H9 (cell line): ENCODE measurements around the gene RABGAP1L. TPM values are rescaled to one million over a fixed set of nuclear protein-coding genes. Genes with fewer than 3 reads are reported as not detected.

Experiments
- DNase-seq: peaks from one replicate; pipeline ENCODE4 v3.0.0-alpha.2; 2017
- H2AFZ ChIP-seq: one replicate; pipeline ENCODE4 v1.6.1; 2013; ENCODE audit warnings: mild to moderate bottlenecking, low read length, control low read depth, moderate library complexity
- H2AK5ac ChIP-seq: 2 replicates; pipeline ENCODE4 v1.6.1; 2013; ENCODE audit warnings: low read length, control low read depth, mixed read lengths; ENCODE audit not compliant: insufficient read length
- H2BK120ac ChIP-seq: one replicate; pipeline ENCODE4 v1.6.1; 2013; ENCODE audit warnings: low read depth, mild to moderate bottlenecking, low read length, control low read depth, inconsistent platforms; ENCODE audit not compliant: poor library complexity, severe bottlenecking
- H2BK12ac ChIP-seq: 2 replicates; pipeline ENCODE4 v1.6.1; 2013; ENCODE audit warnings: low read length, control low read depth, mixed read lengths, low read depth; ENCODE audit not compliant: insufficient read length
- H2BK15ac ChIP-seq: 2 replicates; pipeline ENCODE4 v1.6.1; 2013; ENCODE audit warnings: low read depth, low read length, control low read depth
- H2BK20ac ChIP-seq: one replicate; pipeline ENCODE4 v1.6.1; 2013; ENCODE audit warnings: low read depth, mild to moderate bottlenecking, low read length, control low read depth, inconsistent platforms; ENCODE audit not compliant: poor library complexity, severe bottlenecking
- H2BK5ac ChIP-seq: 2 replicates; pipeline ENCODE4 v1.6.1; 2013; ENCODE audit warnings: low read length, control low read depth, mixed read lengths; ENCODE audit not compliant: insufficient read length
- H3K14ac ChIP-seq: 2 replicates; pipeline ENCODE4 v1.6.1; 2013; ENCODE audit warnings: low read length, control low read depth; ENCODE audit not compliant: insufficient read depth
- H3K18ac ChIP-seq: 2 replicates; pipeline ENCODE4 v1.6.1; 2013; ENCODE audit warnings: low read depth, mild to moderate bottlenecking, mixed read lengths, low read length, control low read depth; ENCODE audit not compliant: insufficient read length
- H3K23ac ChIP-seq: 2 replicates; pipeline ENCODE4 v1.6.1; 2013; ENCODE audit warnings: low read length, control low read depth, mixed read lengths, low read depth; ENCODE audit not compliant: insufficient read length
- H3K23me2 ChIP-seq: 2 replicates; pipeline ENCODE4 v1.6.1; 2013; ENCODE audit warnings: low read depth, mild to moderate bottlenecking, mixed read lengths, low read length, control low read depth; ENCODE audit not compliant: insufficient read length, poor library complexity, severe bottlenecking
- H3K27ac ChIP-seq: 2 replicates; pipeline ENCODE4 v1.5.1; 2013; ENCODE audit warnings: low read length, control low read depth, mixed read lengths, low read depth; ENCODE audit not compliant: insufficient read length
- H3K27me3 ChIP-seq: 2 replicates; pipeline ENCODE4 v1.6.1; 2013; ENCODE audit warnings: low read length, control low read depth, inconsistent platforms; ENCODE audit not compliant: insufficient read depth
- H3K4ac ChIP-seq: 2 replicates; pipeline ENCODE4 v1.6.1; 2013; ENCODE audit warnings: low read depth, mild to moderate bottlenecking, control low read depth, inconsistent platforms, low read length, moderate library complexity
- H3K4me1 ChIP-seq: 2 replicates; pipeline ENCODE4 v1.6.1; 2013; ENCODE audit warnings: low read length, control low read depth, inconsistent platforms; ENCODE audit not compliant: insufficient read depth
- H3K4me2 ChIP-seq: 2 replicates; pipeline ENCODE4 v1.6.1; 2013; ENCODE audit warnings: low read length, control low read depth, mixed read lengths; ENCODE audit not compliant: insufficient read length, insufficient read depth
- H3K56ac ChIP-seq: 2 replicates; pipeline ENCODE4 v1.6.1; 2013; ENCODE audit warnings: low read depth, mild to moderate bottlenecking, mixed read lengths, low read length, control low read depth; ENCODE audit not compliant: insufficient read length
- H3K79me1 ChIP-seq: 2 replicates; pipeline ENCODE4 v1.6.1; 2013; ENCODE audit warnings: low read depth, mild to moderate bottlenecking, moderate library complexity, low read length, control low read depth, inconsistent platforms; ENCODE audit not compliant: insufficient read depth, poor library complexity, severe bottlenecking
- H3K79me2 ChIP-seq: 2 replicates; pipeline ENCODE4 v1.6.1; 2013; ENCODE audit warnings: low read length, control low read depth, inconsistent platforms; ENCODE audit not compliant: insufficient read depth
- H3K9ac ChIP-seq: 2 replicates; pipeline ENCODE4 v1.6.1; 2013; ENCODE audit warnings: low read length, control low read depth, mixed read lengths; ENCODE audit not compliant: insufficient read length; ENCODE audit errors: extremely low read depth
- H3K9me3 ChIP-seq: one replicate; pipeline ENCODE4 v1.6.1; 2013; ENCODE audit warnings: low read depth, low read length, inconsistent platforms; ENCODE audit not compliant: control insufficient read depth
- H3T11ph ChIP-seq: one replicate; pipeline ENCODE4 v1.6.1; 2013; ENCODE audit warnings: mild to moderate bottlenecking, low read length, control low read depth, inconsistent platforms
- H4K20me1 ChIP-seq: one replicate; pipeline ENCODE4 v1.6.1; 2013; ENCODE audit not compliant: control insufficient read depth, insufficient read length, insufficient read depth
- H4K5ac ChIP-seq: 2 replicates; pipeline ENCODE4 v1.6.1; 2013; ENCODE audit warnings: low read depth, mild to moderate bottlenecking, mixed read lengths, low read length, control low read depth; ENCODE audit not compliant: insufficient read length
- H4K8ac ChIP-seq: replicated peaks from 2 replicates; pipeline ENCODE4 v1.6.1; 2013; ENCODE audit warnings: low read length, control low read depth, mixed read lengths, low read depth; ENCODE audit not compliant: insufficient read length
- H4K91ac ChIP-seq: 2 replicates; pipeline ENCODE4 v1.6.1; 2013; ENCODE audit warnings: low read depth, mild to moderate bottlenecking, moderate library complexity, mixed read lengths, low read length, control low read depth; ENCODE audit not compliant: insufficient read length
- H3K27ac Mint-ChIP-seq, 3 experiments: 2 replicates in 2 of 3; 3 replicates in 1 of 3; pipeline ENCODE4 v1.8.0; 2020 to 2021; ENCODE audit warnings: mixed read lengths in 3 of 3, mild to moderate bottlenecking in 1 of 3, moderate library complexity in 1 of 3
- H3K27me3 Mint-ChIP-seq: 2 replicates; pipeline ENCODE4 v1.8.0; 2021; ENCODE audit warnings: low read depth, mild to moderate bottlenecking, moderate library complexity, mixed read lengths
- H3K36me3 Mint-ChIP-seq, 3 experiments: 2 replicates in 2 of 3; 3 replicates in 1 of 3; pipeline ENCODE4 v1.8.0; 2020 to 2021; ENCODE audit warnings: low read depth in 3 of 3, mixed read lengths in 3 of 3; ENCODE audit not compliant: insufficient read depth in 1 of 3
- H3K4me1 Mint-ChIP-seq, 2 experiments: 2 replicates each; pipeline ENCODE4 v1.8.0; 2020; ENCODE audit warnings: mixed read lengths in 2 of 2
- H3K4me3 Mint-ChIP-seq, 2 experiments: 2 replicates in 1 of 2; 3 replicates in 1 of 2; pipeline ENCODE4 v1.8.0; 2020 to 2021; ENCODE audit warnings: mild to moderate bottlenecking in 2 of 2, mixed read lengths in 2 of 2, moderate library complexity in 1 of 2
- H3K9me3 Mint-ChIP-seq, 2 experiments: 2 replicates in 1 of 2; 3 replicates in 1 of 2; pipeline ENCODE4 v1.8.0; 2020; ENCODE audit warnings: mild to moderate bottlenecking in 2 of 2, mixed read lengths in 2 of 2, moderate library complexity in 1 of 2
- CTCF ChIP-seq: fragments of 200-600 bp; sonication (generic); conservative IDR thresholded peaks from 3 replicates; pipeline ENCODE4 v1.8.0; 2021; ENCODE audit warnings: antibody characterized with exemption, mild to moderate bottlenecking
- total RNA-seq: library from RNA; stranded (reverse); gene quantifications from 2 replicates; pipeline ENCODE4 v1.2.1, GENCODE V29; 2021

RABGAP1L gene
- total RNA-seq, 1 experiment from 2014 or later, result 147 TPM

- Histone ChIP-seq H4K20me1 (no peaks in the 10 kb centered on the region), H3K9ac (no peak overlapping the region), H3K79me2 (no peaks in the 10 kb centered on the region), H4K91ac (no peak overlapping the region), H3K23ac (no peak overlapping the region), H2BK20ac (no peak overlapping the region), H3K4ac (no peak overlapping the region), H2BK120ac (no peak overlapping the region), H2BK12ac (no peak overlapping the region), H3K56ac (no peak overlapping the region), H2AFZ (no peak overlapping the region), H3K18ac (no peak overlapping the region), H2BK15ac (no peak overlapping the region), H3T11ph (no peak overlapping the region), H2BK5ac (no peak overlapping the region), H3K4me1 (no peaks in the 10 kb centered on the region), H3K14ac (no peak overlapping the region), H4K5ac (no peak overlapping the region), H3K27ac (no peak overlapping the region), H4K8ac (no peak overlapping the region), H3K79me1 (no peaks in the 10 kb centered on the region), H3K4me2 (no peak overlapping the region), H3K27me3 (no peaks in the 10 kb centered on the region), H2AK5ac (no peak overlapping the region), H3K9me3 (no peaks in the 10 kb centered on the region), H3K23me2 (no peaks in the 10 kb centered on the region)
- no peak for DNase-seq
- H3K4me1 Mint-ChIP-seq, result no peaks in the 10 kb centered on the region
- H3K9me3 Mint-ChIP-seq, result peaks cover 21 to 24% of the 10 kb centered on the region in 2 experiments
- no peak overlapping the region for H3K4me3 Mint-ChIP-seq
- no peak overlapping the region for H3K27ac Mint-ChIP-seq
- H3K36me3 Mint-ChIP-seq, result peaks cover 17 to 20% (median 18%) of the 10 kb centered on the region in 3 experiments
- H3K27me3 Mint-ChIP-seq, result no peaks in the 10 kb centered on the region
- no peak for TF ChIP-seq CTCF
These were observed 150.2 kb downstream of the RABGAP1L start for GRCh38 chr1:174309490-174309889.
